Neural progenitor cell (in vitro differentiated cells): ENCODE results near the gene TNC. TPM values are rescaled to one million over a fixed set of nuclear protein-coding genes. Genes with fewer than 3 reads are reported as not detected.

Experiments
- DNase-seq: peaks from one replicate; pipeline ENCODE4 v3.0.0-alpha.2; 2016; ENCODE audit warnings: low spot score
- H2AFZ ChIP-seq: fragments of 200-600 bp; sonication (generic); replicated peaks from 2 replicates; pipeline ENCODE4 v1.6.1; 2016; ENCODE audit warnings: antibody characterized with exemption
- H3F3A ChIP-seq: fragments of 200-600 bp; sonication (generic); 2 replicates; pipeline ENCODE4 v1.6.1; 2016; ENCODE audit warnings: antibody characterized with exemption, low read depth
- H3K27ac ChIP-seq: fragments of 200-600 bp; sonication (generic); 2 replicates; pipeline ENCODE4 v1.5.1; 2016; ENCODE audit warnings: mild to moderate bottlenecking
- H3K27me3 ChIP-seq: fragments of 200-600 bp; sonication (generic); 2 replicates; pipeline ENCODE4 v1.6.1; 2016; ENCODE audit warnings: mild to moderate bottlenecking, moderate library complexity
- H3K36me3 ChIP-seq: fragments of 200-600 bp; sonication (generic); 2 replicates; pipeline ENCODE4 v1.5.1; 2016
- H3K4me1 ChIP-seq: fragments of 200-600 bp; sonication (generic); 2 replicates; pipeline ENCODE4 v1.6.1; 2016; ENCODE audit warnings: mixed run types
- H3K4me2 ChIP-seq: fragments of 200-600 bp; sonication (generic); 2 replicates; pipeline ENCODE4 v1.6.1; 2016
- H3K4me3 ChIP-seq: fragments of 200-600 bp; sonication (generic); 2 replicates; pipeline ENCODE4 v1.5.1; 2016
- H3K79me2 ChIP-seq: fragments of 200-600 bp; sonication (generic); 2 replicates; pipeline ENCODE4 v1.6.1; 2016; ENCODE audit warnings: low read depth
- H3K9ac ChIP-seq: fragments of 200-600 bp; sonication (generic); 2 replicates; pipeline ENCODE4 v1.6.1; 2016
- H3K9me3 ChIP-seq: fragments of 200-600 bp; sonication (generic); 2 replicates; pipeline ENCODE4 v1.5.1; 2016; ENCODE audit warnings: low read depth
- H4K20me1 ChIP-seq: fragments of 200-600 bp; sonication (generic); 2 replicates; pipeline ENCODE4 v1.6.1; 2016; ENCODE audit warnings: low read depth
- H3K27ac Mint-ChIP-seq: 3 replicates; pipeline ENCODE4 v1.8.0; 2021; ENCODE audit warnings: mixed read lengths
- H3K27me3 Mint-ChIP-seq: 2 replicates; pipeline ENCODE4 v1.8.0; 2022; ENCODE audit warnings: low read depth, mild to moderate bottlenecking, inconsistent platforms, moderate library complexity, mixed read lengths; ENCODE audit not compliant: insufficient read depth
- H3K36me3 Mint-ChIP-seq: 3 replicates; pipeline ENCODE4 v1.8.0; 2021; ENCODE audit warnings: mixed read lengths
- H3K4me1 Mint-ChIP-seq: 3 replicates; pipeline ENCODE4 v1.8.0; 2021; ENCODE audit warnings: mixed read lengths
- H3K4me3 Mint-ChIP-seq: 3 replicates; pipeline ENCODE4 v1.8.0; 2021; ENCODE audit warnings: mild to moderate bottlenecking, moderate library complexity, mixed read lengths
- H3K9me3 Mint-ChIP-seq: 3 replicates; pipeline ENCODE4 v1.8.0; 2020; ENCODE audit warnings: mixed read lengths
- CTCF ChIP-seq: fragments of 200-600 bp; sonication (generic); IDR thresholded peaks from 2 replicates; pipeline ENCODE4 v1.5.1; 2017; ENCODE audit warnings: antibody characterized with exemption, mild to moderate bottlenecking
- EZH2 ChIP-seq: fragments of 200-600 bp; sonication (generic); IDR thresholded peaks from 2 replicates; pipeline ENCODE4 v1.6.1; 2017; ENCODE audit warnings: antibody characterized with exemption, mild to moderate bottlenecking, moderate library complexity
- EZH2phosphoT487 ChIP-seq: fragments of 200-600 bp; sonication (generic); IDR thresholded peaks from 2 replicates; pipeline ENCODE4 v1.6.1; 2017; ENCODE audit warnings: antibody characterized with exemption
- total RNA-seq: library from RNA; depleted of rRNA; stranded (reverse); fragments of >200 nt; gene quantifications from 2 replicates; pipeline ENCODE4 v1.2.3, GENCODE V29; 2015; ENCODE audit warnings: low replicate concordance

The TNC gene
- total RNA-seq, 1 donor from 2014 or later, result 54.9 TPM

GRCh38 chr9:115154617-115155016, 36.7 kb upstream of the TNC start:
- no peak overlapping the region for H2AFZ ChIP-seq
- Mint-ChIP-seq H3K36me3 (no peaks in the 10 kb centered on the region), H3K4me1 (no peaks in the 10 kb centered on the region), H3K4me3 (no peak overlapping the region), H3K27me3 (no peaks in the 10 kb centered on the region), H3K9me3 (peaks cover 3% of the 10 kb centered on the region), H3K27ac (no peak overlapping the region)
- DNase-seq, result no peak
- no peaks in the 10 kb centered on the region for H4K20me1 ChIP-seq
- no peaks in the 10 kb centered on the region for H3K27me3 ChIP-seq
- H3F3A ChIP-seq, result no peaks in the 10 kb centered on the region
- H3K4me3 ChIP-seq, result no peak overlapping the region
- H3K4me2 ChIP-seq, result no peak overlapping the region
- no peaks in the 10 kb centered on the region for H3K79me2 ChIP-seq
- no peaks in the 10 kb centered on the region for H3K36me3 ChIP-seq
- no peak overlapping the region for H3K27ac ChIP-seq
- TF ChIP-seq CTCF, result no peak
- no peak for TF ChIP-seq EZH2
- TF ChIP-seq EZH2phosphoT487, result no peak
- H3K9ac ChIP-seq, result no peak overlapping the region
- H3K4me1 ChIP-seq, result no peaks in the 10 kb centered on the region
- H3K9me3 ChIP-seq, result no peaks in the 10 kb centered on the region

DNA sequence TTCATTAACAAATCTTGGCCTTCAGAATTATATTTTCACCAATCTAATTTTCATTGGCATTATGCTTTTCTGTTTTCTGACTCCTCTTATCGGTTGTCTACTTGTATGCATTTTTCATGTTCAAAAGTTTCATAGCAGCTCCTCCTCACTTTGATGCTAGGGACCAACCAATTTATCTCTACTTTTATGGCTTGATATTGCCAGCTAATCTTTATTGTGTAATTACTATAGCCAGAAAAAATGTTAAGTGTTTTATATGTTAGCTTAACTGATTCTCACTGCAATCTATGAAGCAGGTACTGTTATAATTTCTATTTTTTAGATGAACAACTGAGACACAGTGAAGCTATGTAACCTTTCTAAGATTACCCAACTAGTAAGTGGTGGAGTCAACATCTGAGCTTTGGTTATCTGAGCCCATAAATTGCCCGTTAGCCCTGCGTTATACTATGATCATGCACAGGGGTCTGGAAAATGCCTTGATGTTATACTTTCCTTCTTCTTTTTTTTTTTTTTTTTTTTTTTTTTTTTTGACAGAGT, 34.4 kb upstream of the TNC start:
- Mint-ChIP-seq H3K9me3 (no peaks in the 10 kb centered on the region), H3K27me3 (no peaks in the 10 kb centered on the region), H3K4me3 (no peak overlapping the region), H3K4me1 (no peaks in the 10 kb centered on the region), H3K27ac (no peak overlapping the region), H3K36me3 (no peaks in the 10 kb centered on the region)
- Histone ChIP-seq H3K4me1 (no peaks in the 10 kb centered on the region), H3K79me2 (no peaks in the 10 kb centered on the region), H3K9me3 (no peaks in the 10 kb centered on the region), H3K27me3 (no peaks in the 10 kb centered on the region), H3K4me3 (no peak overlapping the region), H4K20me1 (no peaks in the 10 kb centered on the region), H3K27ac (no peak overlapping the region), H2AFZ (no peak overlapping the region), H3K4me2 (no peak overlapping the region), H3F3A (no peaks in the 10 kb centered on the region), H3K9ac (no peak overlapping the region), H3K36me3 (no peaks in the 10 kb centered on the region)
- TF ChIP-seq EZH2phosphoT487 (no peak), EZH2 (no peak), CTCF (no peak)
- DNase-seq, result no peak

GRCh38 chr9:115148721-115149120, 30.8 kb upstream of the TNC start:
- H3K79me2 ChIP-seq, result no peaks in the 10 kb centered on the region
- no peak overlapping the region for H3K9ac ChIP-seq
- H2AFZ ChIP-seq, result no peak overlapping the region
- Mint-ChIP-seq H3K4me3 (no peak overlapping the region), H3K36me3 (no peaks in the 10 kb centered on the region), H3K4me1 (no peaks in the 10 kb centered on the region), H3K9me3 (no peaks in the 10 kb centered on the region), H3K27ac (no peak overlapping the region), H3K27me3 (peaks cover 2% of the 10 kb centered on the region)
- H3K4me2 ChIP-seq, result no peak overlapping the region
- H3F3A ChIP-seq, result no peaks in the 10 kb centered on the region
- no peak for TF ChIP-seq CTCF
- no peak for TF ChIP-seq EZH2
- TF ChIP-seq EZH2phosphoT487, result no peak
- H3K4me1 ChIP-seq, result no peaks in the 10 kb centered on the region
- H3K27me3 ChIP-seq, result no peaks in the 10 kb centered on the region
- no peak for DNase-seq
- H3K4me3 ChIP-seq, result no peak overlapping the region
- H3K36me3 ChIP-seq, result no peaks in the 10 kb centered on the region
- no peaks in the 10 kb centered on the region for H4K20me1 ChIP-seq
- H3K9me3 ChIP-seq, result no peaks in the 10 kb centered on the region
- H3K27ac ChIP-seq, result no peak overlapping the region
